DND-41 (cell line): ENCODE results near the gene UBE3B.

Experiments
- CTCF ChIP-seq: IDR thresholded peaks from 2 replicates; pipeline ENCODE4 v1.5.1; 2012; ENCODE audit warnings: borderline replicate concordance, low read length, moderate library complexity, mild to moderate bottlenecking; ENCODE audit not compliant: poor library complexity, severe bottlenecking; ENCODE audit errors: extremely low read depth
- EZH2 ChIP-seq: IDR thresholded peaks from 3 replicates; pipeline ENCODE4 v1.6.1; 2012; ENCODE audit warnings: borderline replicate concordance, low read depth, mild to moderate bottlenecking, moderate library complexity, low read length, inconsistent platforms; ENCODE audit not compliant: severe bottlenecking

GRCh38 chr12:109463756-109464155, 13.7 kb upstream of the UBE3B start:
- TF ChIP-seq CTCF: no peak
- TF ChIP-seq EZH2: no peak
